ENCODE data around the gene GBE1. TPM values are rescaled to one million over a fixed set of nuclear protein-coding genes. Genes with fewer than 3 reads are reported as not detected.

The GBE1 gene
- total RNA-seq, 1 experiment from 2014 or later = 9.2 TPM

- TF ChIP-seq ZNF425 (CRISPR knock-in tag; conservative IDR thresholded peaks at IDR 0.05) (no peak), FOXP4 (CRISPR knock-in tag; IDR thresholded peaks at IDR 0.05) (no peak), TCF7 (CRISPR knock-in tag; IDR thresholded peaks at IDR 0.05; ENCODE audit: low read depth) (no peak)
Measured at GRCh38 chr3:81638480-81638879, 123.0 kb downstream of the GBE1 start (continued).

GRCh38 chr3:81632659-81633058 is 128.8 kb downstream of the GBE1 start:
- Mint-ChIP-seq H3K36me3 (peaks cover 10% of the 10 kb centered on the region), H3K27me3 (ENCODE audit: low read depth) (no peaks in the 10 kb centered on the region), H3K4me3 (no peak overlapping the region), H3K9me3 (peaks cover 13% of the 10 kb centered on the region), H3K4me1 (no peaks in the 10 kb centered on the region), H3K27ac (no peak overlapping the region)
- POLR2A ChIA-PET = no interaction called here
- CTCF ChIA-PET = no interaction called here
- DNase-seq (ENCODE audit: low spot score) (no peak), ATAC-seq (no peak)
- TF ChIP-seq GTF2I (CRISPR knock-in tag; conservative IDR thresholded peaks at IDR 0.05) = no peak
- no peak for TF ChIP-seq ETV6 (CRISPR knock-in tag; IDR thresholded peaks at IDR 0.05)
- no peak for TF ChIP-seq ZNF317 (CRISPR knock-in tag; IDR thresholded peaks at IDR 0.05; ENCODE audit: borderline replicate concordance, low read depth)
- no peak for TF ChIP-seq ZMAT4 (CRISPR knock-in tag; IDR thresholded peaks at IDR 0.05)
- no peak for TF ChIP-seq ZNF281 (CRISPR knock-in tag; IDR thresholded peaks at IDR 0.05)
- no peak for TF ChIP-seq HMGXB4 (CRISPR knock-in tag; IDR thresholded peaks at IDR 0.05)

- CTCF ChIA-PET = no interaction called here
- peaks cover 13% of the 10 kb centered on the region for H3K4me1 Mint-ChIP-seq
- no peak for ATAC-seq
- H3K4me3 Mint-ChIP-seq = no peak overlapping the region
- no peak for DNase-seq (ENCODE audit: low spot score)
- TF ChIP-seq EMX1 (CRISPR knock-in tag; IDR thresholded peaks at IDR 0.05) = no peak
- no peak for TF ChIP-seq TEAD1 (CRISPR knock-in tag; IDR thresholded peaks at IDR 0.05)
- TF ChIP-seq MXD4 (CRISPR knock-in tag; IDR thresholded peaks at IDR 0.05; ENCODE audit: borderline replicate concordance) = no peak
- TF ChIP-seq E2F4 (CRISPR knock-in tag; IDR thresholded peaks at IDR 0.05; ENCODE audit: borderline replicate concordance, low read depth) = no peak
- no peak for TF ChIP-seq ZBTB21 (CRISPR knock-in tag; IDR thresholded peaks at IDR 0.05; ENCODE audit: borderline replicate concordance)
- no peak for TF ChIP-seq ZNF219 (CRISPR knock-in tag; IDR thresholded peaks at IDR 0.05; ENCODE audit: borderline replicate concordance)
- TF ChIP-seq NFE2L1 (CRISPR knock-in tag; IDR thresholded peaks at IDR 0.05) = no peak
- no peak for TF ChIP-seq HMGXB4 (CRISPR knock-in tag; IDR thresholded peaks at IDR 0.05)
- no peak for TF ChIP-seq CREM (CRISPR knock-in tag; IDR thresholded peaks at IDR 0.05)
- no peak overlapping the region for H3K27ac Mint-ChIP-seq
- H3K36me3 Mint-ChIP-seq = peaks cover under 1% of the 10 kb centered on the region
- POLR2A ChIA-PET = no interaction called here
- H3K27me3 Mint-ChIP-seq (ENCODE audit: low read depth) = no peaks in the 10 kb centered on the region
- H3K9me3 Mint-ChIP-seq = peaks cover under 1% of the 10 kb centered on the region
Measured at GRCh38 chr3:81624756-81625155, 136.7 kb downstream of the GBE1 start.
